ENCODE measurements around the gene CYS1.

CYS1 gene

GRCh38 chr2:10067881-10068280, 12.3 kb downstream of the CYS1 start:
- no peak for DNase-seq

GRCh38 chr2:10067330-10067729, 12.9 kb downstream of the CYS1 start:
- DNase-seq = no peak

- no peak for DNase-seq
These were observed 14.5 kb downstream of the CYS1 start for GRCh38 chr2:10065773-10066055.

- no peak for DNase-seq
These were observed 15.1 kb downstream of the CYS1 start for GRCh38 chr2:10064932-10065772.

- DNase-seq = no peak
These were observed 16.6 kb downstream of the CYS1 start for GRCh38 chr2:10063566-10063965.

- DNase-seq = no peak
These were observed 17.3 kb downstream of the CYS1 start for GRCh38 chr2:10062931-10063365.

GRCh38 chr2:10061221-10061925, 18.8 kb downstream of the CYS1 start:
- no peak for DNase-seq

GRCh38 chr2:10059552-10060335, 20.5 kb downstream of the CYS1 start:
- DNase-seq = no peak

- DNase-seq = no peak
These were observed 21.2 kb downstream of the CYS1 start for GRCh38 chr2:10059016-10059351.

- no peak for DNase-seq
These were observed 21.8 kb downstream of the CYS1 start for GRCh38 chr2:10058251-10059015.

- DNase-seq = peak; percentile 50
These were observed 22.7 kb downstream of the CYS1 start for GRCh38 chr2:10057231-10058107.

GRCh38 chr2:10056439-10056838, 23.8 kb downstream of the CYS1 start:
- no peak for DNase-seq

GRCh38 chr2:10054976-10055375, 25.2 kb downstream of the CYS1 start:
- no peak for DNase-seq

- DNase-seq = no peak
These were observed 25.8 kb downstream of the CYS1 start for GRCh38 chr2:10054424-10054823.

- DNase-seq = no peak
These were observed 26.9 kb downstream of the CYS1 start for GRCh38 chr2:10053351-10053750.

- DNase-seq = no peak
These were observed 28.0 kb downstream of the CYS1 start for GRCh38 chr2:10052216-10052615.

- no peak for DNase-seq
These were observed 31.6 kb downstream of the CYS1 start for GRCh38 chr2:10048501-10049171.

GRCh38 chr2:10047616-10048500, 32.4 kb downstream of the CYS1 start:
- DNase-seq = no peak

GRCh38 chr2:10046931-10047330, 33.3 kb downstream of the CYS1 start:
- no peak for DNase-seq

Data from stimulated activated CD4-positive, alpha-beta T cell treated with anti-CD3 and anti-CD28 coated beads, Interleukin-15, amount 100 ng/mL, for 24 hours (primary cell).